T-helper 2 cell treated with Interferon-gamma antibody and Interleukin-4, amounts not matched to agents 5 μg/mL and 100 μg/mL, for 36 hours (primary cell): ENCODE measurements around the gene DGKA.
"Not testable (repeated sequence)": the region's sequence is repeated elsewhere in the genome, so short reads cannot be mapped to it uniquely, and the experiment has no call there.

Source experiments
- DNase-seq: peaks from one replicate; pipeline ENCODE4 v3.0.0; 2021; ENCODE audit warnings: low spot score
- H3K27ac Mint-ChIP-seq: one replicate; pipeline ENCODE4 v1.8.0; 2021; ENCODE audit warnings: mild to moderate bottlenecking, mixed read lengths
- H3K27me3 Mint-ChIP-seq: one replicate; pipeline ENCODE4 v1.8.0; 2021; ENCODE audit warnings: low read depth, mixed read lengths
- H3K36me3 Mint-ChIP-seq: one replicate; pipeline ENCODE4 v1.8.0; 2021; ENCODE audit warnings: low read depth, mixed read lengths
- H3K4me1 Mint-ChIP-seq: one replicate; pipeline ENCODE4 v1.8.0; 2021; ENCODE audit warnings: low read depth, mixed read lengths
- H3K4me3 Mint-ChIP-seq: one replicate; pipeline ENCODE4 v1.8.0; 2022; ENCODE audit warnings: mild to moderate bottlenecking, moderate library complexity, mixed read lengths
- H3K9me3 Mint-ChIP-seq: one replicate; pipeline ENCODE4 v1.8.0; 2021; ENCODE audit warnings: mixed read lengths

Gene DGKA

GRCh38 chr12:55966408-55967281 is 35.7 kb downstream of the DGKA start, which contains the start of gene CDK2:
CDK2 (plus strand) TSS chr12:55966830; CDS start chr12:55967009, 179 bp downstream.
- Mint-ChIP-seq H3K9me3 (no peaks in the 10 kb centered on the region), H3K36me3 (peaks cover 25% of the 10 kb centered on the region), H3K4me1 (peaks cover 24% of the 10 kb centered on the region), H3K27me3 (no peaks in the 10 kb centered on the region), H3K27ac (peak within 1 kb of the TSS; percentile 88), H3K4me3 (peak within 1 kb of the TSS; percentile 99)
- peak; percentile 88 for DNase-seq

GRCh38 chr12:55969356-55969755 is 38.4 kb downstream of the DGKA start:
- no peak overlapping the region for H3K4me3 Mint-ChIP-seq
- peaks cover 25% of the 10 kb centered on the region for H3K36me3 Mint-ChIP-seq
- no peak for DNase-seq
- H3K27ac Mint-ChIP-seq, result peak overlapping the region; percentile 42
- no peaks in the 10 kb centered on the region for H3K27me3 Mint-ChIP-seq
- H3K9me3 Mint-ChIP-seq, result no peaks in the 10 kb centered on the region
- peaks cover 29% of the 10 kb centered on the region for H3K4me1 Mint-ChIP-seq

GRCh38 chr12:55970775-55971174 is 39.8 kb downstream of the DGKA start:
- no peak for DNase-seq
- Mint-ChIP-seq H3K27me3 (no peaks in the 10 kb centered on the region), H3K27ac (no peak overlapping the region), H3K4me1 (peaks cover 28% of the 10 kb centered on the region), H3K4me3 (no peak overlapping the region), H3K9me3 (no peaks in the 10 kb centered on the region), H3K36me3 (peaks cover 25% of the 10 kb centered on the region)

GRCh38 chr12:55972042-55972441 is 41.1 kb downstream of the DGKA start:
- no peak for DNase-seq
- peak overlapping the region; percentile 50 for H3K27ac Mint-ChIP-seq
- no peak overlapping the region for H3K4me3 Mint-ChIP-seq
- no peaks in the 10 kb centered on the region for H3K27me3 Mint-ChIP-seq
- H3K4me1 Mint-ChIP-seq, result peaks cover 23% of the 10 kb centered on the region
- H3K36me3 Mint-ChIP-seq, result peaks cover 25% of the 10 kb centered on the region
- H3K9me3 Mint-ChIP-seq, result no peaks in the 10 kb centered on the region

GRCh38 chr12:55972456-55972855 is 41.5 kb downstream of the DGKA start:
- Mint-ChIP-seq H3K4me3 (no peak overlapping the region), H3K36me3 (peaks cover 24% of the 10 kb centered on the region), H3K4me1 (peaks cover 22% of the 10 kb centered on the region), H3K27me3 (no peaks in the 10 kb centered on the region), H3K9me3 (no peaks in the 10 kb centered on the region), H3K27ac (peak overlapping the region; percentile 50)
- DNase-seq, result no peak

GRCh38 chr12:55972911-55973598 is 42.1 kb downstream of the DGKA start:
- no peaks in the 10 kb centered on the region for H3K9me3 Mint-ChIP-seq
- no peak for DNase-seq
- no peak overlapping the region for H3K27ac Mint-ChIP-seq

GRCh38 chr12:55973599-55974307 is 42.8 kb downstream of the DGKA start, which contains the start of gene RAB5B:
RAB5B (plus strand) TSS chr12:55974078; CDS start chr12:55986961, 12,883 bp downstream.
- H3K36me3 Mint-ChIP-seq, result peaks cover 14% of the 10 kb centered on the region
- no peaks in the 10 kb centered on the region for H3K27me3 Mint-ChIP-seq
- DNase-seq, result peak; percentile 99
- H3K27ac Mint-ChIP-seq, result no peak within 1 kb of the TSS
- H3K9me3 Mint-ChIP-seq, result no peaks in the 10 kb centered on the region
- H3K4me1 Mint-ChIP-seq, result peaks cover 13% of the 10 kb centered on the region
- no peak within 1 kb of the TSS for H3K4me3 Mint-ChIP-seq

More at GRCh38 chr12:55972911-55973598, 42.1 kb downstream of the DGKA start:
- no peaks in the 10 kb centered on the region for H3K27me3 Mint-ChIP-seq
- peaks cover 18% of the 10 kb centered on the region for H3K4me1 Mint-ChIP-seq
- H3K4me3 Mint-ChIP-seq, result no peak overlapping the region
- H3K36me3 Mint-ChIP-seq, result peaks cover 18% of the 10 kb centered on the region

- no peaks in the 10 kb centered on the region for H3K9me3 Mint-ChIP-seq
- H3K27me3 Mint-ChIP-seq, result no peaks in the 10 kb centered on the region
- peaks cover 9% of the 10 kb centered on the region for H3K4me1 Mint-ChIP-seq
- no peak overlapping the region for H3K4me3 Mint-ChIP-seq
- H3K36me3 Mint-ChIP-seq, result peaks cover 12% of the 10 kb centered on the region
- no peak for DNase-seq
- H3K27ac Mint-ChIP-seq, result no peak overlapping the region
Measured at GRCh38 chr12:55974308-55974730, 43.4 kb downstream of the DGKA start.

GRCh38 chr12:55978393-55978792 is 47.4 kb downstream of the DGKA start:
- Mint-ChIP-seq H3K36me3 (peaks cover 14% of the 10 kb centered on the region), H3K4me1 (peaks cover 4% of the 10 kb centered on the region), H3K27ac (no peak overlapping the region), H3K4me3 (no peak overlapping the region), H3K9me3 (no peaks in the 10 kb centered on the region), H3K27me3 (no peaks in the 10 kb centered on the region)
- no peak for DNase-seq

GRCh38 chr12:55979069-55979468 is 48.1 kb downstream of the DGKA start:
- Mint-ChIP-seq H3K4me1 (peaks cover 4% of the 10 kb centered on the region), H3K9me3 (no peaks in the 10 kb centered on the region), H3K27ac (no peak overlapping the region), H3K27me3 (no peaks in the 10 kb centered on the region), H3K36me3 (peaks cover 18% of the 10 kb centered on the region), H3K4me3 (no peak overlapping the region)
- DNase-seq, result no peak

- H3K27ac Mint-ChIP-seq, DNase-seq, H3K4me1 Mint-ChIP-seq, H3K9me3 Mint-ChIP-seq, H3K27me3 Mint-ChIP-seq, H3K4me3 Mint-ChIP-seq: not testable (repeated sequence)
- peaks cover 20% of the 10 kb centered on the region for H3K36me3 Mint-ChIP-seq
Measured at GRCh38 chr12:55981882-55982281, 50.9 kb downstream of the DGKA start.

- DNase-seq, result no peak
- Mint-ChIP-seq H3K36me3 (peaks cover 24% of the 10 kb centered on the region), H3K4me3 (no peak overlapping the region), H3K4me1 (peaks cover 2% of the 10 kb centered on the region), H3K9me3 (no peaks in the 10 kb centered on the region), H3K27me3 (no peaks in the 10 kb centered on the region), H3K27ac (no peak overlapping the region)
Measured at GRCh38 chr12:55982319-55982936, 51.5 kb downstream of the DGKA start.

- Mint-ChIP-seq H3K36me3 (peaks cover 29% of the 10 kb centered on the region), H3K27me3 (no peaks in the 10 kb centered on the region), H3K9me3 (no peaks in the 10 kb centered on the region), H3K4me1 (no peaks in the 10 kb centered on the region), H3K4me3 (no peak overlapping the region), H3K27ac (no peak overlapping the region)
- no peak for DNase-seq
Measured at GRCh38 chr12:55983232-55983842, 52.4 kb downstream of the DGKA start.
